NCI-H510A (cell line): ENCODE results near the gene CA5A.
A peak's percentile ranks its signal among the peaks of the same experiment; 100 is the strongest.
"Not testable (repeated sequence)": the region's sequence is repeated elsewhere in the genome, so short reads cannot be mapped to it uniquely, and the experiment has no call there.

Source experiments
- DNase-seq: peaks from one replicate; lab custom pipeline; 2025; lab: John Stamatoyannopoulos, UW

The CA5A gene

DNA sequence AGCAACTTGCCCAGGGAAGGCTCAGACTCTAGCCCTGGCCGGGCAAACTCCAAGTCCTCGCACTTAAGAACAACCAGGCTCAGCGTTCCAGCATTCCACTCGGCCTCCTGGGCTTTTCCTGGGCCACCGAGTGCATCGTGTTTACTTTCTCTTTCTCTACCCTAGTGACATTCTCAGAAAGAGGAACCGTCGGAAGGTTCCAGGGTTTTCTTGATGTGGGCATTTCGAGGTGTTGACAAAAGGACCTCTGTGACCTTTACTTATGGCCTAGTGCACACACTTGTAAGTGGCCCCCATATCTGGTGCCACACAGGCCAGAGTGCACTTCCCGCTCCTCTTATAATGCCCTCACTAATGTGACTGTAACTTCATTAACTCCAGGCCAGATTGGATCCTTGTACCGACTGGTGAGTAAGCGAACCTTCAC, 11.8 kb upstream of the CA5A start:
- no peak for DNase-seq

DNA sequence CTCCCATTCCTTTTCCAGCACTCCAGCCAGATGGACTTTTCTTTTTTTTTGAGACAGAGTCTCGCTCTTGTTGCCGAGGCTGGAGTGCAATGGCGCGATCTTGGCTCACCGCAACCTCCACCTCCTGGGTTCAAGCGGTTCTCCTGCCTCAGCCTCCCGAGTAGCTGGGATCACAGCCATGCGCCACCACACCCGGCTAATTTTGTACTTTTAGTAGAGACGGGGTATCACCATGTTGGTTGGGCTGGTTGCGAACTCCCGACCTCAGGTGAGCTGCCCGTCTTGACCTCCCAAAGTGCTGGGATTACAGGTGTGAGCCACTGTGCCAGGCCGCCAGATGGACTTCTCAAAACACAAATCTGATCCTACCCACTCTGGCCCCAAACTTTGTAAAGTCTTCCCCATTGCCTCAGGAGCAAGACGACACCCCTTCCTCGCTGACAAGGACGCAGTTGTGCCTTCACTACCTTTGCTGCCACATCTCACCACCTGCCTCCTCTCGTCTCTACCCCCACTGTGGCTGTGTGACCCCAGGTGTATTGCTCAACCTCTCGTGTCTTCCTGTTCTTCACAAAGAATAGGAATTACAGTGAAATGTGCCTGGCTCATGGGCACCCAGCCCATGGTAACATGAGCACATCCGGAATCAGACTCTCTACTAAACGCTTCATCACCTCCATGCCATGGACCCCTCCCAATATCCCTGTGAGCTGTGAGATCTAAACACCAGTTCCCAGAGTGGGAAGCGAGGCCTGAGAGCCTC, 11.2 kb upstream of the CA5A start:
- DNase-seq, result peak; percentile 24

DNA sequence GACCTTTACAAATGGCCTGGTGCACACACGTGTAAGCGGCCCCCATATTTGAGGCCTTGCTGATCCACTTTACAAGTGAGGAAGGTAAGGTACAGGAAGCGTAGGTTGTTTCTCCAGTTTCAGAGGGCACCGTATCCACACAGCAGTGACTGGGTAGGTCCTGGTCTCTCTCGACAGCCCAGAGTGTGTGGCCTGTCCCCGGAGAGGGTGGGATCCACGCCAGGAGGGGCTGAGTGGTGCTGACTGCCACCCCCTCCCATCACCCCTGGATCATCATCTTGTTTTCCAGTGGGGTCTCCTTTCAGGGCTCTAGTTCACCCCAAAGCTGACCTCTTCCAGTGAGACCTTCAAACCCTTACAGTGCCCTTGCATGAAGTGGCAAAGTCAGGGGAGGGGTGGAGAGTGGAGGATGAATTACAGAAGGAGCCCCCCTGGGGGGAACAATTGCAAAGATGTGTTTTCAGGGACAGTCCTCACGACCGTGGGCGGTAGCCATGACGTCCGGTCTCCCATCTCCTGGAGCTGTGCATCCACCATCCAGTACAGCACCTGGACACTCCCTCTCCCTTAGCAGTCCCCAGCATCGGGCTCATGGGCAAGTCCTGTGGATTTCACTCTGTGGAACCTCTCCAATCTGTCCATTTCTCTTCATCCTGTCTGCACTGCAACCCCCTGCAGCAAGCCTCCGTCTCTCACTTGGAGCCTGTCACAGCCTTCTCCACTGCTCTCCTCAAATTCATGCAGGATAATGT, 10.4 kb upstream of the CA5A start:
- no peak for DNase-seq

DNA sequence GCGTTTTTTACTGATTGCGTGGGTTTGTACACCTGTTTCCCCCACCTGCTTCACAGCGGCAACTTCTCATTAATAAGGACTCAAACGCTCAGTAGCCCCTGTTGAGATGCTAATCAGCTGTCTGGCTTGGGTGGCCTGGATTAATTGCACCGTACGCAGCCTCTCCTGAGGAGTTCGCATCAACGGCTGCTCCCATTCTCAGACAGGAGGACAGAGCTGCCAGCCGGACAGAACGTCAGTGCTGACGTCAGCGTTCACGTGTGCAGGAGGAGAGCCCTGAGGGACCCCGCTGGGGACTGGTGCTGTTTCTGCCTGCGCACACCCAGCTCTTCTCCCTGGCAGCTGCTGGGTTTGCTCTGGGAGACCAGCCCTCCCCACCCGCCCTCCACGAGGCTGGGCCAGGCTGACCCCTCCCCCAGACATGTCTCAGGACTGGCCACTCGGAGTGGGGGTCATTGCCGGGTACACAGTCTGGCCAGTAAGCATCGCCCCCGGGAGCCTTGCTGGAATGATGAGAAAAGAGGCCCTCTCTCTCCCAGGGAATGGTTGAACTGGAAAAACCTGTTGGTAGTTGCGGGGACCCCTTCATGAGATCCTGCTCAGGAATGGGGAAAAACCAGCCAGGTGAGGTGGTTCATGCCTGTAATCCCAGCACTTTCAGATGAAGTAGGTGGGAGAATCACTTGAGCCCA, 9.2 kb upstream of the CA5A start:
- peak; percentile 81 for DNase-seq

DNA sequence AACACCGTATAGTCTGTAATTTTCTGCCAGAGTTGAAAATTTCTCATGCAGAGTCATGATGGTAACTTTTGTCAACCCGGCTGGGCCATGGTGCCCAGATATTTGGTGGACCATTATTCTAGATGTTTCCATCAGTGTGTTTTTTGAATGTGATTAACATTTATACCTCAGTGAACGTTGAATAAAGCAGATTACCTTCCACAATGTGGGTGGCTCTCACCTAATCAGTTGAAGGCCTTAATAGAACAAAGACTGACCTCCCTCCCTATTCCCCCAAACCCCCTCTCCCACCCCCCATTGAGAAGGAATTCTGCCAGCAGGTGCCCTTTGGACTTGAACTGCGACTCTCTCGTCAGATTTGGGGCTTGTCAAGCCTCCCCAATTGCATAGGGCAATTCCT, 6.4 kb upstream of the CA5A start:
- DNase-seq, result no peak

DNA sequence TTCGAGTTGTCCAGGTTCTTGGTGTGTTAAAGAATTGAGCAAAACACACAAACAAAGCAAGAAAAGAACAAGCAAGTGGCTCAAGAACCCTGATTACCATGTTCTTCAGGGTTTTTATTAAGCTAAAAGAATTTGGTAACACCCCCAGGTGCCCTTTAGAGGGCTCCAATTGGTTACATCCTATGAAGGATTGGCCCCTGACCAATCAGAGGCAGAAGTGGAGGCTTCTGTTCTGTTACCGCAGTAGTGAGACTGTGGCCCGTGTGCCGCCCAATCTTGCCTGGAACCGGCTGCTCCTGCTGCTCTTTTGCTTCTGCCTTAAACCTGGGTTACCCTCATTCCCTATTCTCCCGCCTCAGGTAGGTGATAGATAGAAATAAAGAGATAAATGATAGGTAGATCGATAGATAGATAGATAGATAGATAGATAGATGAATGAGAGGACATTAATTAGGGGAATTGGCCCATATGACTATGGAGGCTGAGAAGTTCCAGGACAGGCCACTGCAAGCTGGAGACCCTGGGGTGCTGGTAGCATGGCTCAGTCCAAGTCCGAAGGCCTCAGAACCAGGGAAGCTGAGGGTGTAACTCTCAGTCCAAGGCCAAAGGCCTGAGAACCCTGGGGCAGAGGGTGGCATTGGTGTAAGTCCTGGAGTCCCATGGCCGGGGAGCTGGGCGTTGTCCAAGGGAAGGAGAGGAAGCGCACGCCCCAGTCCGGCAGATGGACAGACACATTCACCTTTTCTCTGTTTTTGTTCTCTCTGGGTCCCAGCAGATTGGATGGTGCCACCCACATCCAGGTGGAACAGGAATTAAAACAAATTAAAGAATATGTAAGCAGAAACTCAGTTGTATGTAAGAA, 3.5 kb upstream of the CA5A start:
- no peak for DNase-seq

DNA sequence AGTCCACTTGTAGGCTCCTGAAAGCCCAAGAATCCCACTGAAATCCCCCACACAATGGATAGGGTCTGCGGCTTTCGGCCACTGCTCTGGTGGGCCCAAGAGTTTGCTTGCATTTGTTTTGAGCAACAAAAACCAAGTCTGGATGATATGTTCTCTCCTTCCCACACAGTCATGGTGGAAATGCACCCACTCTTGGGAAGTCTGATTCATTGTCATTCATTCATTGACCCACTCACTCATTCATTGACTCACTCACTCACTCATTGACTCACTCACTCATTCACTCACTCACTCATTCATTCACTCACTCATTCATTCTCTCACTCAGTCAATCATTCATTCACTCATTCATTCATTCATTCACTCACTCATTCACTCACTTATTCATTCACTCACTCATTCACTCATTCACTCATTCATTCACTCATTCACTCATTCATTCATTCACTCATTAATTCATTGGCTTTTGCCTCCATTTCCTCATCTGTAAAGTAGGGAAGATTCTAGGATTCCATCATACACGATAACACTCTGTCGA, 2.2 kb upstream of the CA5A start:
- DNase-seq, result no peak

DNA sequence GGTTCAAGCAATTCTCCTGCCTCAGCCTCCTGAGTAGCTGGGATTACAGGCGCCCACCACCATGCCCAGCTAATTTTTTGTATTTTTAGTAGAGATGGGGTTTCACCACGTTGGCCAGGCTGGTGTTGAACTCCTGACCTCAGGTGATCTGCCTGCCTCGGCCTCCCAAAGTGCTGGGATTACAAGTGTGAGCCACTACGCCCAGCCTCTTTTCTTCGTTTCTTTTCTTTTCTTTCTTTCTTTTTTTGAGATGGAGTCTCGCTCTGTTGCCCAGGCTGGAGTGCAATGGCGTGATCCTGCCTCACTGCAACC, 858 bp upstream of the CA5A start:
- DNase-seq, result not testable (repeated sequence)

DNA sequence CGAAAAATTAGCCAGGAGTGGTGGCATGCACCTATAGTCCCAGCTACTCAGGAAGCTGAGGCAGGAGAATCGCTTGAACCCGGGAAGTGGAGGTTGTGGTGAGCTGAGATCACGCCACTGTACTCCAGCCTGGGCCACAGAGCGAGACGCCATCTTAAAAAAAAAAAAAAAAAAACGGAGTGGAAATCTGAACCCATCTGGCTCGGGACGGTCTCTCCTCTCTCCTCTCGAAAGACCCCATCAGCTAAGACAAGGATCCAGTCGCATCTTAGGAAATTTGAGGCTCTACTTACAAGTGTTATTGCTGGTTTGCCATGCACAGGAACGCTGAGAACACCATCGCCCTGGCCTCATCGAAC, 334 bp downstream of the CA5A start:
- DNase-seq, result not testable (repeated sequence)

DNA sequence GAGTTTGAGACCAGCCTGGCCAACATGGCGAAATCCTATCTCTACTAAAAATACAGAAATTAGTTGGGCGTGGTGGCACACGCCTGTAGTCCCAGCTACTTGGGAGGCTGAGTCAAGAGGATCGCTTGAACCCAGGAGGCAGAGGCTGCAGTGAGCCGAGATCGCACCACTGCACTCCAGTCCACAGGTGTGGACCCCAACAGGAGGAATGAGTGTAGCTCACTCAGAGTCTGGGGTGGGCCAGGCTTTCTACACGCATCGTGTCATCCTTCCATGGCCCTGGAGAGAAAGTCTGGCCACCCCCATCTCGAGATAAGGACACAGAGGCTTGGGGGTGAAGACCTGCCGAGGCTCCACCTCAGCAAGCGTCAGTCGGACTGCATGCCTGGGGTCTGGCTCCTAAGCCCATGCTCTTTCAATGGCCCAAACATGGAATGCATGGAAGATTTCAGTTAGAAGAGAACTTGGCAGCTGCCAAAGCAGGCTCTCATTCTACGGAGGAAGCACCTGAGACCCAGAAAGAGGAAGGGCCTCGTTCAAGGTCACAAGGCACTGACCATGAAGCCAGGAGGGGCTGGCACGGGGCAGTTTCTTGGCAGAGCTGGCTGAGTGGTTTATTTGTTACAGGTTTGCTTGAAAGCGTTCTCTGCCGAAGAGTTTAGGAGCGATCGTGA, 1.4 kb downstream of the CA5A start:
- DNase-seq, result not testable (repeated sequence)

DNA sequence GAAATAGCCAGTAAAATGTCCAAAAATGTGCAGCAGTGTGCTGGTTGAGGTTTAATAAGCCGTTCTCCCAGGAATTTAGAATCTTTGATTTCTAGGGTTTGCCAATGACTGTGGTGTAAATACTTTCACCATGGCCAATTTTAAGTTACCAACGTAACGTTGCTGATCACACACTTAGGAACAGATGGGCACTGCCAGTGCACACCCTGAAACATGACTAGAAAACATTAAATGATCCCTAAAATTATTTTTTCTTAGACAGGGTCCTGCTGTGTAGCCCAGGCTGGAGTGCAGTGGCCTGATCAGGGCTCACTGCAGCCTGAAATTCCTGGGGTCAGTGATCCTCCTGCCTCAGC, 3.2 kb downstream of the CA5A start:
- DNase-seq, result no peak

DNA sequence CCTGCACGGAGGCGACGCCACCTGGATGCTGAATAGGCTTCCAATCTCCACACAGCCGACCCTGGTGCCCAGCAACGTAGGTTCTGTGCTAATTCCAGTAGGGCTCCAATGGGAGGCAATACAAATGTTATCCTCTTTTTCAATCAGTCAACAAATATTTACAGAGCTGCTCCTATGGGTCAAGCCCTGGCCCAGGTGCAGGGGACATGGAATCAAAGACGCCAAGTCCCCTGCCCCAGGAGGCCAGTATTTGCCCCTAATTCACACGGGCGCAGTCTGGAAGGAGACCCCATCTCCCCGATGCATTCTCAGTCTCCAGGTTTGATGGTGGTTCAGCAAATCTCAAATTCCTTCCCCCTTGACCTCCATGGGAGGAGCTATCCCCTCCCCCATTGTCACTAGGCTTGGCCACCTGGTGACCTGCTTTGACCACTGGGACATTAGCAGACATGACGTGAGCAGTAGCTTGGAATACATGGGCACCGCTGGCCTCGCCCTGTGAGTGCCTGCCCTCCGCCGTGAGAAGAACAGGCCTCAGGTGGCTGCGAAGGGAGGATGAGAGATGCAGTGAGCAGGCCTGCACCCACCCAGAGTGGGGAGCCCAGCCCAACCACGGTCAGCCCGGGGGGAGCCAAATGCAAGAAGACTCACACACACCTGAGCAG, 3.7 kb downstream of the CA5A start:
- not testable (repeated sequence) for DNase-seq

DNA sequence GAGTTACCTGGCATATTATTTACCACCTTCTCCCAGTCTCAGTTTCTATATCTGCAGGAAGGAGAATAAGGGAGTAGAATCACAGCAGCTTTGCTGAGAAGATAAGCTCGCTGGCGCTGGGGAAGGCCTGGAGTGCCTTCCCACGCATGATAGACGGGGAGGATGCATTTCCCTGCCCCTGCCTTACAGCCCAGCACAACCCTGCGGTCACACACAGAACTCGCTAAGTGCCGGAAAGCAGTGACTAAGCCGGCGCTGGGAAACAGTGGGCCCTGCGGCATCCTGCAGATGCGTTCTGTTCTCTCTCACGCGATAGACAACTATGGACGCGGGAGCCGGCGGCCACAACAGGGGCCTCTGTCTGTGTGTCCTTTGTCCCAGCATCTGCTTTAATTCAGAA, 4.8 kb downstream of the CA5A start:
- DNase-seq, result no peak

DNA sequence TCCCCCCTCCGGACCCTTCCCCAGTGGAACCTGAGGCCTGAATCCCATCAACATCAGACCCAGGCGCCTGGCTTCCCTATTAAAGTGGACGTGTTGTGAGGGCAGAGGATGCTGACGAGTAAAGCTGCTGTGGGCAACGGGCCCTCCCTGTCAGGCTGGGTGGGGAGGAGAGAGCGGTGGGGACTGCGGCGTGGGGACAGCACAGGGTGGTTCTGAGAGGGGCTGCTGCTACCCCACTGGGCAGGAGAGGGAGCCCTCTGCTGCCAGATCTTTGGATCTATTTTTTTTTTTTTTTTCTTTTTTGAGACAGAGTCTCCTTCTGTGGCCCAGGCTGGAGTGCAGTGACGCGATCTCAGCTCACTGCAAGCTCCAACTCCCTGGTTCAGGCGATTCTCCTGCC, 5.9 kb downstream of the CA5A start:
- no peak for DNase-seq

DNA sequence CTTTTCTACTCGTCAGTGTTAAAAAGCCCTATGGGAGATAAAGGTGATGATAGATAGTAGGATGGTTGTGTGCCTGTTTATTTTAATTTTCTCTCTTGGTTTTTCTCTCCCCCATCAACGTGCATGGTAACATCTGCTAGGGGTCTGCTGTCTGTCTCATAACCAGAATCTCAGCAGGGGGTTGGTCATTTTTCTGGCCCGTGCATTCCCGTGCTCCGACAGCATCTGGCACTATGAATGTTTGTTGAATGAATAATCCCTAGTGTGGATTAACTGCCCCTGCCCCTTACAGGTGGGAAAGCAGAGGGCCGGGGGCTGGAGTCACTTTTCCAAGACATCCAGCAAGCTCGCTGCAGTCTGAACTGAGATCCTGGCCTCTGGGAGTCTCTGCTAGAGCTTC, 6.3 kb downstream of the CA5A start:
- no peak for DNase-seq

DNA sequence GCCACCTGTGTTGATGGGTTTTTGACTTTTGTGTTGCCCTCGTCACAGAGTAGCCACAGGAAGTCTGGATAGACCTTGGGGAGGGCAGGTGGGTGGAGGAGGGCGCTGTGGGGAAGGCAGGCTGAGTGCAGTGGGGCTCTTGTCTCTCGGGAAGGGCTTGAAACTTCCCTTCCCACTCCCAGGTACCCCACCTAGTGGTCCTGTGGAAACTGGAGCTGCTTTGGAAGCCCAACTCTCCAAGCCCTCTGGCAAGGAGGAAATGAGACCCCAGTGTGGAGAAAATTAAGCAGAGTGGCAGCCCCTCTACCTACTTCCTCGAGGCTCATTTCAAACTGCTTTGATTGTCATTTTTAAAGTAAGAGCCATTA, 9.2 kb downstream of the CA5A start:
- DNase-seq, result no peak

DNA sequence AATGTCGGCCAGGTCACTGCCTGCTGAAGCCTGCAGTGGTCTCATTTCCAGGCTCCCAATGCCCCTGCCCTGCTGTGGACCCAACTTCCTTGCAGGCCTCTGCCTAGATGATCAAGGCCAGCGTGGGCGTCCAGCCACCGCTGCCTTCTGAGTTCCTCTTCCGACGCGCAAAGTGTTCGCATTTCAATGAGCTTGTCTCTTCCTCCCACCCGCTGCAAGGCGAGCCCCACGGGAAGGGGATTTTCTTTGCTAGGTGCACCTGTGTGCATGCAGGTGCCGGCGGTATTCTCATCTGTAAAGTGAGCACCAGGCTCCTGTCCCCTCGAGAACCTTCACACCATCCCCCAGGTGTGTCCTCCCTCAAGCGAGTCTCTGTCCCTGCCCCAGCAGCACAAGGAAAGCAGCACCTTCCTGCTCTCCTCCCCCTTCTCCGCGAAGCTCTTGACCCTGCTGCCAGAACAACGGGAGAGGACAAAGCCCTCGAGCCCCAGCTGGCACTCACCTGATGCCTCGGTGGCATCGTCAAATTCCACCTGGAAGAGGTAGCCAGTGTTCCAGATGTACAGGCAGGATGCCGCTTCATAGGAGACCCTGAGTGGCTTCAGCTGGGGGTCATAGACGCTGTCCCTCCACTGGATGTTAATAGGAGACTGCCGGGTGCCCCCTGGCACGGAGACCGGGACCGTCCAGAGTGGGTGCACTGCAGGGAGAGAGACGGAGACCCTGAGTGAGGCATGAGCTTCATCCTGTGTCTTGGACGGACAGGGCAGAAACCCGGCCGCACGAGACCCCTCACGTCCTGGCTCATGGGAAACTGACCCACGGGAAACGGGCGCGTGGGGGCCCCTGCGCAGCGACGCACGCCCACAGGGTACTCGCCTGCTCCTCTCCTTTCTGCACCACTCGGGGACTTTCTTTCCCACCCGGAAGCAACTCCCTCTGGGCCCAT, 9.8 kb downstream of the CA5A start:
- peak; percentile 63 for DNase-seq

DNA sequence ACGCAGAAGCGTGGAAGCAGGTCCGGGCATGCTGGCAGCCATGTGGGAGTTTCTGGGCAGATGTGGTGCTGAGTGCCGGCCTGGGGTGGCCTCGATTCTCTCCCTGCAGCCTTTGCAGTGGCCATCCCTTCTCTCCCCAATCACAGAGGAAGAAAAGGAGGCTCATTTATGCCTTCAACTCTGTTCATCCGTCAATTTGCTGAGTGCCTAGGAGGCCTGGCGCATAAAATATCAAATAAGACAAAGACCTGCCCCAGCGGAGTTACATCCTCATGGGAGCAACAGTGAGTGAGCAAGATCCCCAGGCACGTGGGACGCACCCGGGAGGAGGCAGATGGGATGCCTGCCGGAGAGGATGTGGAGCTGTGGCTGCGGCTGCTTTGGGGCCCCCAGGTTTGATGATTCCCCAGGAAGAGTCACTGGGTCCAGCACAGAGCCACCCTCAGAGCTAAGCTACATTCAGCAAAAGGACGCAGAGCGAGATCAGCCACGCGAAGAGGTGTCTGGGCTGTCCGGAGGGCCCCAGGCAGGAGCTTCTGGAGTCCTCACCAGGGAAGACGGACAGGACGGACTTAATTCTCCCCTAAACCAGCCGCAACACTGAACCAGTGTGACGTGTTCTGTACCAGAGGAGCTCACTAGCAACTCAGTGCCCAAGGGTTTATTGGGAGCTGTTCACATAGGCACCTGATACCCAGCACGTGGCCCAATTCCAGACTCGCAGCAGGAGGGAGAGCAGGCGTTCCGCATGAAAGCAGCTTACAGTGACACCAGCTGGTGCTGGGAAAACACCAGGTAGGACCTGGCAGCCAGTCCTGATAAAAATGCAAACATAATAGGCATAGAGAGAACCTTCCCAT, 11.3 kb downstream of the CA5A start:
- DNase-seq, result peak; percentile 83
